ENCODE measurements around the gene RABGAP1.

DNA sequence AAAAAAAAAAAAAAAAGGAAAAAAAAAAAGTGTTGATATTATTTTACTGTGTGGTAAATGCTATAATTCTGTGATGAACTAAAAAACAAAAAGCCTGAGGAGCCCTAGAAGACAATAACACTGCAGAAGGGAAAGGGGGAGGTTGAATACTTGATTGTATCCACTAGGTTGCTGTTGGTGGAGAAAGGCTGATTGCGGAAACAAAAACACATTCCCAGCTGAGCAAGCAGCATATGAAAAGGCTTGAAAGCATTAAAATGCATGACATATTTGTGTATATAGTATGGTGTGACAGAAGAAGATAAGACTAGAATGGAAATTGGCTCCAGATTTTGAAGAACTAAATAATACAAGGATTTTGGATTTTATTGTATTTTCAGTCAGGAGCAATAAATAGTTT is 8.9 kb downstream of the RABGAP1 start:
- TF ChIP-seq CTCF (IDR thresholded peaks at IDR 0.05; ENCODE audit: insufficient read depth, low read depth, low read length): no peak
- no peak for TF ChIP-seq EZH2 (IDR thresholded peaks at IDR 0.05; ENCODE audit: insufficient read depth, low read length)

Measured in astrocyte (in vitro differentiated cells and primary cell).